HG03460 (cell line): ENCODE results near the gene DGKH.
"Not testable (repeated sequence)": the region's sequence is repeated elsewhere in the genome, so short reads cannot be mapped to it uniquely, and the experiment has no call there.

Experiments
- ATAC-seq: cut with Tn5 transposase; IDR thresholded peaks from one replicate; pipeline ENCODE4 v1.9.1; 2021; ENCODE audit not compliant: unreplicated experiment

The DGKH gene

GRCh38 chr13:42068886-42069285, 20.4 kb downstream of the DGKH start:
- no peak for ATAC-seq

DNA sequence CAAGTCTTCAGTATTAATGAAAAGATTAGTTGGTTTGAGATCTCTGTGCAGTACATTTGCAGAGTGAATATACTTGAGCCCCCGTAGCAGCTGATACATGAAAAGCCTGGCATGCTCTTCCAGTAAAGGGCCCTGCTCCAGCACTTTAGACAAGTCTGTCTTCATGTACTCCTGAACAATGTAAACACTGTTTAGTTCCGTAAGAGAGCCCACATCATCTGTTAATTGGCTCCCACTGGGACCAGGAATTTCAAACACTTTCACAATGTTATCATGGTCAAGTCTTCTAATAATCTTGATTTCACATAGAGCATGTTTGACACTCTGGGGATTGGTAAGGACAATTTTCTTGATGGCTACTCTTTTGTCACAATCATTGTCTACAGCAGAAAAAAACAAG, 22.2 kb downstream of the DGKH start:
- ATAC-seq = not testable (repeated sequence)

- not testable (repeated sequence) for ATAC-seq
Measured at GRCh38 chr13:42071179-42071578, 22.7 kb downstream of the DGKH start.

DNA sequence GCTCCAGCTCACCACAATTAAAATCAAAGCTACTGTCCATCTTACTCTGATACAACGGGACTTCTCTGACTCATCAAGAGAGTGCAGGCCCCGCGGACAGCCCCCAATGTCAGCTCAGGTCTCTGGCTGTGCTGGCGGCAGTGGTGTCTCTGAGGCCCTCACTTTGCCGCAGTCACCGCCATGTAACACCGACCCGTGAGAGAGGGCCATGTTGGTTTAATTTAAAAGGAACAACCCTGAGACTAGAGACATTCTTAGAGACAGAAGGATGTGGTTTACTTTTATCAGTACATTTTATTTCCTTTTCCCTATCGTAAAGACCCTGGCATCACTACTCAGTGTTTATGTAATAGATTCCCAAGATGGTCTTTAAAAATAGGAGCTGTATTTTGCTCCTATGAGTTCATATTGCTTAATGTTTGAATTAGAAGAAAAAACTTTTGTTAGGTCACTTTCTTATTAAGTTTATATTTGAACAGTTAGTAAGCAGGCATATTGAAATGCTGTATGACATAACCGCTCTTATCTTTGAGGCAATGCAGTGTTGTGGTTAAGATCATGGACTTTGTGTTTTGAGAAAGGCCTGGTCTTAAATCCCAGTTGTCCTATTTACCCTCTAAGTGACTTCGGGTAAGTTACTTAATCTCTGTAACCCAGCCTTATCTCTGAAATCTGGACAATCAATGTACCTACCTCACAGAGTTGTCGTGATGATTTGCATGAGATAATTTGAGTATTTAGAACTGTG, 23.4 kb downstream of the DGKH start:
- ATAC-seq = no peak

- ATAC-seq = no peak
Measured at GRCh38 chr13:42073683-42074082, 25.2 kb downstream of the DGKH start.

- ATAC-seq = no peak
Measured at GRCh38 chr13:42075517-42075916, 27.1 kb downstream of the DGKH start.

- ATAC-seq = no peak
Measured at GRCh38 chr13:42076309-42076713, 27.9 kb downstream of the DGKH start.

GRCh38 chr13:42078128-42078808, 29.8 kb downstream of the DGKH start:
- ATAC-seq = no peak

DNA sequence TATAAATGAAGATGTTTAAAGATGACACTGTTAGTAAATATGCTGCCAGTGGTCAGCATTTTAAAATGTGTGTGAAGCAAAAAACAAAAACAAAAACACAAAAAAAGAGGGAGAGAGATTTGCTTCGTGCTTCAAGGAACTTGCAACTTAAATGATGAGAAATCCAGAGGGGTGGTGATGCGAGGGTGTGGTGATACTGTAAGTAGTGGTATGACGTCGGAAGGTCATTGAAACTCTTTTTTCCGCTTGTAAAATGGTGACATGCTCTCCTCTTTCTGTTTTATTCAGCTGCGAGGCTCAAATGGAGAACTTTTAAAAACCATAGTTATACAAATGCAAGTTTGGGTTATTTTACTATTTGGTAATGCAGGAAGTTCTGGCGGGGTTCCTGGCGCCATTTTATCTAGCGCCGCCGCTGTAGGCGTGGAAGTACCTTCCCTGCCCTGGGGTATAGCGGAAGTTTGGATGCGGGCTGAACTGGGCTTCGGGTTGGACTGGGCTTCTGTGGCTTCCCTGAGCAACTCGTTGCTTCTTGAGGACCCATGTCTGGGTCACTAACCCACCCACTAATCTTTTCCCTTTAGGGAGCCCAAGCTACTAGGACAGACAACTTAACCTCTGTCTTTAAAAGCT, 34.8 kb downstream of the DGKH start:
- no peak for ATAC-seq

DNA sequence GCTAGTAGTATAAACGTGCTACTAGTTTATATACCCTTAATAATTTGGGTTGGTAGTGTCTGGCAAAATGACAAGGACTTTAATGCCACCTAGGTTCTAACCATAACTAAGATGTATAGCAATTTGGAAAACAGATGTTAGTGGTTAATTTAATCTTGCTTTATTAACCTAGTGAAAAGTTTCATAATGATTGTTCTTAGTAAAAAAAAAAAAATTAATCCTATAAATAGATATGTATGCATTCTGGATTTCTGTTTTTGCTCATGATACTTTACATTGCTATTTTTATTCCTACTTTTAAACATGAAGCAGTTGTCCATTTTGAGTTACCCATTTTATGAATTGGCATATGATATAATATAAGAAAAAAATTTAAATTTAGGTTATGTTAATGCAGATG, 36.3 kb downstream of the DGKH start:
- ATAC-seq = no peak

GRCh38 chr13:42086582-42086981, 38.1 kb downstream of the DGKH start:
- ATAC-seq = no peak

- no peak for ATAC-seq
Measured at GRCh38 chr13:42094516-42095040, 46.1 kb downstream of the DGKH start.

DNA sequence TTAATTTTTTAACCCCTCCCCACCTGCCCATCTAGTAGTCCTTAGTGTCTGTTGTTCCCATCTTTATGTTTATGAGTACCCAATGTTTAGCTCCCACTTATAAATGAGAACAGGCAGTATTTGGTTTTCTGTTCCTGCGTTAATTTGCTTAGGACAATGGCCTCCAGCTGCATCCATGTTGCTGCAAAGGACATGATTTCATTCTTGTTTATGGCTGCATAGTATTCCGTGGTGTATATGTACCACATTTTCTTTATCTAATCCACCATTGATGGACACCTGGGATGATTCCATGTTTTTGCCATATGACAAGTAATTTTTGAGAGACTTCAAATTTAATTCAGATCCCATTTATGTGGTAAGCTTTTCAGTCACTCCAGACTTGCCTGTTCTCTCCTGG, 47.8 kb downstream of the DGKH start:
- ATAC-seq = not testable (repeated sequence)

GRCh38 chr13:42099962-42100675, 51.7 kb downstream of the DGKH start:
- no peak for ATAC-seq

- ATAC-seq = no peak
Measured at GRCh38 chr13:42100960-42101359, 52.5 kb downstream of the DGKH start.

- ATAC-seq = no peak
Measured at GRCh38 chr13:42101821-42102585, 53.6 kb downstream of the DGKH start.

- ATAC-seq = no peak
Measured at GRCh38 chr13:42102961-42103865, 54.8 kb downstream of the DGKH start.

DNA sequence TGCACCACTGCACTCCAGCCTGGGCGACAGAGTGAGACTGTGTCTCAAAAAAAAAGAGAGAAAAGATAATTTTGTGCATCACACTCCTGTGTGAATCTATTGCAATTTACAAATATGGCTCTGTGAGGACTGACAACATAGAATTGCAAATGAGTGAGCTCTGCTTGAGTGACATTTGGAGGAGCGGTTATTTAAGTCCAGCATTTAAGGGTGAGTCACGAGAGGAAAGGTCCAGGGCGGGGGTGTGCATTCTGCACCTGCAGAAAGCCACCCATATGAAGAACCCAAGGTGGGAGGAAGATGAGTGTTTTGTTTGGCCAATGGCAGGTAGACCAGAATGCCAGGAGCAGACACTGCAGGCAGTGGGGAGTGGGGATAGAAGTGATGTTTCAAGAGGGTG, 58.5 kb downstream of the DGKH start:
- ATAC-seq = no peak

GRCh38 chr13:42107421-42107820, 59.0 kb downstream of the DGKH start:
- ATAC-seq = no peak
